ENCODE results near the gene FARP1.

DNA sequence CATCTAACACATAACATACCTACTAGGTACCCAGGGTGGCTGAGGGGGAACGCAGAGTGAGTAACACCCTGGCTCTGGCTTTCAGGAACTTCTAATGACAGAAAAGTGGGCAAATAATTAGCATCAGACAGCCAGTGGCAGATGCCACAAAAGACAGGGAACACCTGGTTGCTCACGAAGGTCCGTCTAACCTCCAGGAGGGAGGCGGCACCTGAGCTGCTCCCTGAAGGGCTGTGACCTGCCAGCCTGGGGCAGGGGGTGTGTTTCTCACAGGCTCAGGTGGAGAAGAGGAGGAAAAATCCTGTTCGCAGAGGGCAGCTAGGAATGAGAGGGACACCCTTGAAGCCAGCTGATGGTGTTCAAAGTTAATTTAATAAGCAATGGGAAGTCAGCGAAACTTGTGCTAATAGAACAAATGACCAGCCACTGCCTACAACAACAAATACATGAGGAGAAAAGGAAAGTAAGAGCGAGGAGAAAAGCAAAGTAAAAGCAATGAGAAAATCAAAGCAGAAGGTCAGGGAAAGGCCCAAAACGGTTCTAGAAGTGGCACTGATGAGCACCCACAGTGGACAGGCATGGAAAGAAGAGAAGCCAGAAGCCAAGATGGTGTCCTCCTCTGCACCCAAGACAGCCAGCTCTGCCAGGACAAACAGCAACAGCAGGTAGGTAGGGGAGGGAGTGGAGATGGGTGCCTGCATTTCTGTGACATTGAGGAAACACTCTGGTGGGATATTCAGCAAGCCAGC lies 346.7 kb downstream of the FARP1 start:
- TF ChIP-seq, protein P1, sequence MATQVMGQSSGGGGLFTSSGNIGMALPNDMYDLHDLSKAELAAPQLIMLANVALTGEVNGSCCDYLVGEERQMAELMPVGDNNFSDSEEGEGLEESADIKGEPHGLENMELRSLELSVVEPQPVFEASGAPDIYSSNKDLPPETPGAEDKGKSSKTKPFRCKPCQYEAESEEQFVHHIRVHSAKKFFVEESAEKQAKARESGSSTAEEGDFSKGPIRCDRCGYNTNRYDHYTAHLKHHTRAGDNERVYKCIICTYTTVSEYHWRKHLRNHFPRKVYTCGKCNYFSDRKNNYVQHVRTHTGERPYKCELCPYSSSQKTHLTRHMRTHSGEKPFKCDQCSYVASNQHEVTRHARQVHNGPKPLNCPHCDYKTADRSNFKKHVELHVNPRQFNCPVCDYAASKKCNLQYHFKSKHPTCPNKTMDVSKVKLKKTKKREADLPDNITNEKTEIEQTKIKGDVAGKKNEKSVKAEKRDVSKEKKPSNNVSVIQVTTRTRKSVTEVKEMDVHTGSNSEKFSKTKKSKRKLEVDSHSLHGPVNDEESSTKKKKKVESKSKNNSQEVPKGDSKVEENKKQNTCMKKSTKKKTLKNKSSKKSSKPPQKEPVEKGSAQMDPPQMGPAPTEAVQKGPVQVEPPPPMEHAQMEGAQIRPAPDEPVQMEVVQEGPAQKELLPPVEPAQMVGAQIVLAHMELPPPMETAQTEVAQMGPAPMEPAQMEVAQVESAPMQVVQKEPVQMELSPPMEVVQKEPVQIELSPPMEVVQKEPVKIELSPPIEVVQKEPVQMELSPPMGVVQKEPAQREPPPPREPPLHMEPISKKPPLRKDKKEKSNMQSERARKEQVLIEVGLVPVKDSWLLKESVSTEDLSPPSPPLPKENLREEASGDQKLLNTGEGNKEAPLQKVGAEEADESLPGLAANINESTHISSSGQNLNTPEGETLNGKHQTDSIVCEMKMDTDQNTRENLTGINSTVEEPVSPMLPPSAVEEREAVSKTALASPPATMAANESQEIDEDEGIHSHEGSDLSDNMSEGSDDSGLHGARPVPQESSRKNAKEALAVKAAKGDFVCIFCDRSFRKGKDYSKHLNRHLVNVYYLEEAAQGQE (IDR thresholded peaks at IDR 0.05), result no peak
- TF ChIP-seq, protein P2, sequence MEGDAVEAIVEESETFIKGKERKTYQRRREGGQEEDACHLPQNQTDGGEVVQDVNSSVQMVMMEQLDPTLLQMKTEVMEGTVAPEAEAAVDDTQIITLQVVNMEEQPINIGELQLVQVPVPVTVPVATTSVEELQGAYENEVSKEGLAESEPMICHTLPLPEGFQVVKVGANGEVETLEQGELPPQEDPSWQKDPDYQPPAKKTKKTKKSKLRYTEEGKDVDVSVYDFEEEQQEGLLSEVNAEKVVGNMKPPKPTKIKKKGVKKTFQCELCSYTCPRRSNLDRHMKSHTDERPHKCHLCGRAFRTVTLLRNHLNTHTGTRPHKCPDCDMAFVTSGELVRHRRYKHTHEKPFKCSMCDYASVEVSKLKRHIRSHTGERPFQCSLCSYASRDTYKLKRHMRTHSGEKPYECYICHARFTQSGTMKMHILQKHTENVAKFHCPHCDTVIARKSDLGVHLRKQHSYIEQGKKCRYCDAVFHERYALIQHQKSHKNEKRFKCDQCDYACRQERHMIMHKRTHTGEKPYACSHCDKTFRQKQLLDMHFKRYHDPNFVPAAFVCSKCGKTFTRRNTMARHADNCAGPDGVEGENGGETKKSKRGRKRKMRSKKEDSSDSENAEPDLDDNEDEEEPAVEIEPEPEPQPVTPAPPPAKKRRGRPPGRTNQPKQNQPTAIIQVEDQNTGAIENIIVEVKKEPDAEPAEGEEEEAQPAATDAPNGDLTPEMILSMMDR (IDR thresholded peaks at IDR 0.05), result no peak
- TF ChIP-seq JUN (IDR thresholded peaks at IDR 0.05) (no peak), MAFK (IDR thresholded peaks at IDR 0.05; ENCODE audit: partially characterized antibody) (no peak), RAD21 (conservative IDR thresholded peaks at IDR 0.05 in 1 of 2, IDR thresholded peaks at IDR 0.05 in 1 of 2) (no peak), KDM5A (IDR thresholded peaks at IDR 0.05) (no peak), CHD2 (IDR thresholded peaks at IDR 0.05; ENCODE audit: low read length, partially characterized antibody) (no peak), HDAC2 (IDR thresholded peaks at IDR 0.05) (no peak), TP53 (CRISPR knock-in tag; IDR thresholded peaks at IDR 0.05) (no peak)
- TF ChIP-seq, protein P3, sequence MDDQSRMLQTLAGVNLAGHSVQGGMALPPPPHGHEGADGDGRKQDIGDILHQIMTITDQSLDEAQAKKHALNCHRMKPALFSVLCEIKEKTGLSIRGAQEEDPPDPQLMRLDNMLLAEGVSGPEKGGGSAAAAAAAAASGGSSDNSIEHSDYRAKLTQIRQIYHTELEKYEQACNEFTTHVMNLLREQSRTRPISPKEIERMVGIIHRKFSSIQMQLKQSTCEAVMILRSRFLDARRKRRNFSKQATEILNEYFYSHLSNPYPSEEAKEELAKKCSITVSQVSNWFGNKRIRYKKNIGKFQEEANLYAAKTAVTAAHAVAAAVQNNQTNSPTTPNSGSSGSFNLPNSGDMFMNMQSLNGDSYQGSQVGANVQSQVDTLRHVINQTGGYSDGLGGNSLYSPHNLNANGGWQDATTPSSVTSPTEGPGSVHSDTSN (IDR thresholded peaks at IDR 0.05), result no peak
- TF ChIP-seq, protein P4, sequence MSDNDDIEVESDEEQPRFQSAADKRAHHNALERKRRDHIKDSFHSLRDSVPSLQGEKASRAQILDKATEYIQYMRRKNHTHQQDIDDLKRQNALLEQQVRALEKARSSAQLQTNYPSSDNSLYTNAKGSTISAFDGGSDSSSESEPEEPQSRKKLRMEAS (IDR thresholded peaks at IDR 0.05), result no peak

All from A549 (cell line).